GM10266 (cell line): Measurements from ENCODE around the gene TFIP11.
A peak's percentile ranks its signal among the peaks of the same experiment; 100 is the strongest.

Experiments used
- DNase-seq: peaks from one replicate; pipeline ENCODE4 v3.0.0; 2012; ENCODE audit errors: extremely low spot score
- TF ChIP-seq, protein P1 (sequence below): IDR thresholded peaks from 2 replicates; pipeline ENCODE4 v1.5.1; 2012; ENCODE audit warnings: mild to moderate bottlenecking, low read depth; ENCODE audit not compliant: control insufficient read depth, insufficient read depth; ENCODE audit errors: missing control alignments

TFIP11 gene

DNA sequence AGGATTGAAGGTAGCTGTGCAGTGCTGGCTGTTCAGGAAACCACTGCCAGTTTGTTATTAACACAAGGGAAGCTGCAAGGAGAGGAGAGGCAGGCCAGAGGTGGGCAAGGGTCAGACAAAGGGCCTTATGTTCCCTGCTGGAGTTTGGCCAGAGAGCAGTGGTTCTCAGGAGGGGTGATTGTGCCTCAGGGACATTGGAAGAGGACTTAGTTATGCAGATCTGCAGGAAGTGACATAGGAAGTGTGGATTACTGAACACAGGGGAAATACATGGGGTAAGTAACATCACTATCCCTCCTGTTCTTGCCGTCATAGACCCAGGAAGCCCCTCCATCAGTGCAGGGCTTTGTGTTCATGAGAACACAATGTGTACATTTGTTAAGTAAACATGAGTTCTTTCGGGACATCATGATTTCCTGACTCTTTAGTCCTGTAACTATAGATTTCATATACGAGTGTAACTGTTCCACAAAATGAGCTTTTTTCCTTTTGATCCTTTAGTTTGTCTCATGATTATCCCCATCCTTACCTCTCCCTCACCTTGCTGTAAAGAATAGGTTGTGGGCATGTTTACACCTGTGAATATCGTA lies 22.7 kb downstream of the TFIP11 start:
- TF ChIP-seq, protein P1, sequence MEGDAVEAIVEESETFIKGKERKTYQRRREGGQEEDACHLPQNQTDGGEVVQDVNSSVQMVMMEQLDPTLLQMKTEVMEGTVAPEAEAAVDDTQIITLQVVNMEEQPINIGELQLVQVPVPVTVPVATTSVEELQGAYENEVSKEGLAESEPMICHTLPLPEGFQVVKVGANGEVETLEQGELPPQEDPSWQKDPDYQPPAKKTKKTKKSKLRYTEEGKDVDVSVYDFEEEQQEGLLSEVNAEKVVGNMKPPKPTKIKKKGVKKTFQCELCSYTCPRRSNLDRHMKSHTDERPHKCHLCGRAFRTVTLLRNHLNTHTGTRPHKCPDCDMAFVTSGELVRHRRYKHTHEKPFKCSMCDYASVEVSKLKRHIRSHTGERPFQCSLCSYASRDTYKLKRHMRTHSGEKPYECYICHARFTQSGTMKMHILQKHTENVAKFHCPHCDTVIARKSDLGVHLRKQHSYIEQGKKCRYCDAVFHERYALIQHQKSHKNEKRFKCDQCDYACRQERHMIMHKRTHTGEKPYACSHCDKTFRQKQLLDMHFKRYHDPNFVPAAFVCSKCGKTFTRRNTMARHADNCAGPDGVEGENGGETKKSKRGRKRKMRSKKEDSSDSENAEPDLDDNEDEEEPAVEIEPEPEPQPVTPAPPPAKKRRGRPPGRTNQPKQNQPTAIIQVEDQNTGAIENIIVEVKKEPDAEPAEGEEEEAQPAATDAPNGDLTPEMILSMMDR, result no peak
- DNase-seq, result no peak

DNA sequence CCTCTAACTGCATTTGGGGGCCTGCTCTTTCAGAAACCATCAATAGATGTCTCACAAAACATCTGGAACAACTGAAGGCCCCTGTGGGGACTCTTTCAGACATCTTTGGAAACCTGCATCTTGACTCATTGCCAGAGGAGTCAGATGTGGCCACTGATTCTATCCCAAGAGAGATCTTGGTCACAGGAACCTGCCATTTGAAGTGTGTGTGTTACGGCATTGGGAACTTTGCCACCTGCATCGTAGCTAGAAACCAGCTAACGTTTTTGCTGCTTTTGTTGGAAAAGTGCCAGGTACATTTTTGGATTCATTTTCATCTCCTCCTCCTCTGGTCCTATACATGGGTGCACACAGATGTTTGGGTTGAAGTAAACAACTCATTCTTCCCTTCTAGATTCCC lies 24.3 kb downstream of the TFIP11 start:
- TF ChIP-seq, protein P1, result no peak
- DNase-seq, result no peak

DNA sequence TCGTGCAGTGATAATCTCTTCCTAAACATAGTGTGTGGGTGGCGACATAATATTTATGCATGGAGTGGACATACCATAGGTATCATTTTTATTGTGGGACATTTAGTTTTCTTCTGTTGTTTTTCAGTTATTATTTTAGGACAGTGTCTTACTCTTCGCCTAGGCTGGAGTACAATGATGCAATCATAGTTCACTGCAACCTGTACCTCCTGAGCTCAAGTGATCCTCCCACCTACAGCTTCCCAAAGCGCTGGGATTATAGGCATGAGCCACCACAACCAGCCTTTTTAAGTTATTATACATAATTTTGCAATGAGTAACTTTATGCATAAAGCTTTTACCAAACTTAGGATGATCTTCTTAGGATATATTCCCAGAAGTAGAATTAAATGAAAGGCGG lies 25.9 kb downstream of the TFIP11 start:
- DNase-seq, result no peak
- TF ChIP-seq, protein P1, result no peak

DNA sequence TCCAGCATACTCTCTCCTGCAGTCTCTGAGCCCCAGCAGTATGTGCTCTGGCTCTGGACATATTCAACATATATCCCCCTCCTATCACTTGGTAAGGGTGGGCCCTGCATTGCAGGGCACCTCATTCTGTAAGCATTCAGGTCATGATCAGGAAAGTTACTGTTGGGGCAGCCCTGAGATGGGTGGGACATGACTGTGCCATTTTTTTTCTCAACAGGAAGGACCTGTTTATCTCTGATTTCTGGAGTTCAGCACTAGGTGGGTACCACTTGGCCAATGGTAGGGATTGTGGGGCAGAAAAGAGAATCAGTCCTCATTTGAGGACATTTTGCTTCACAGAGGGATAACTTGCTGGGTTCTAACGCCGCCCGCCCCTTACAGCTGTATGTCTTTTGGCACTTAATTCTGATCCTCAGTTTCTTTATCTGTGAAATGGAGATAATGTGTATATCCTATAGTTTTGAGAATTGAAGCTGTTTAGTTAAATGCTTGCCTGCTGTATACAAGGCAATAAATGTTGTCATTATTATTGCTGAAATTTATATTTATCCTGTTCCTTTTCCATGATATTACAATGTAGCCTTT lies 26.4 kb downstream of the TFIP11 start:
- TF ChIP-seq, protein P1, result no peak
- DNase-seq, result no peak

DNA sequence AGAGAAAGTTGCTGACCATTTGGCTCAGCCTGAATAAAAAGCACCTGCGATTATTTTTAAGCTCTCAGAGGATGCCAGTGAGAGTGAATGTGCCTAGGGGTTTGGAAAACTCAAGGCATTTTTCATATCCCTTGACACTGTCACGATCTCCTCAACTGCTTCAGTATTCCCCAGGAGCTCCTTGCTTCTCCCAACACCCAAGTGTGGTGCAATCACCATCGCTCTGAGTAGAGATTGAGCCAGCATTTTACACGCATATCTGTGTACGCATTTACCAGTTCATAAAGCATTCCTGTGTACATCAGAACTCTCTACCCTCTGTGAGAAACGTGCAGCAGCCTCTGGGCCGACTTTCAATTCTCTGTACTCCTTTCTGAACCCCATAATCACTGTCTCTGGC lies 27.3 kb downstream of the TFIP11 start:
- TF ChIP-seq, protein P1, result no peak
- no peak for DNase-seq

DNA sequence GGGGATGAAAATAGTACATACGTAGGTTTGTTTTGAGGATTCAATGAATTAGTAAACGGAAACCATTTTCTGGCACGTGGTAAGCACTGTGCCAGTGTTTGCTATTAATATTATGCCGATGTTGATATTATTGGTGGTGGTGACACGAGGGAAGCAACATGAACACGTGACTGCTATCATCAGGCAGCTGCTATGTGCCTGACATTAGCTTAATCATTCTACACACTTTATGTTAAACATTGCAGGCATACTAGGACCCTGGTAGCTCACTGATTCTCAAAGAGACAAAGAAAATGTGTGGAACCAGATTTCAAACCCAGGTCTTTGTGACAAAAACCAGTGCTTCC lies 27.9 kb downstream of the TFIP11 start:
- TF ChIP-seq, protein P1, result no peak
- no peak for DNase-seq

DNA sequence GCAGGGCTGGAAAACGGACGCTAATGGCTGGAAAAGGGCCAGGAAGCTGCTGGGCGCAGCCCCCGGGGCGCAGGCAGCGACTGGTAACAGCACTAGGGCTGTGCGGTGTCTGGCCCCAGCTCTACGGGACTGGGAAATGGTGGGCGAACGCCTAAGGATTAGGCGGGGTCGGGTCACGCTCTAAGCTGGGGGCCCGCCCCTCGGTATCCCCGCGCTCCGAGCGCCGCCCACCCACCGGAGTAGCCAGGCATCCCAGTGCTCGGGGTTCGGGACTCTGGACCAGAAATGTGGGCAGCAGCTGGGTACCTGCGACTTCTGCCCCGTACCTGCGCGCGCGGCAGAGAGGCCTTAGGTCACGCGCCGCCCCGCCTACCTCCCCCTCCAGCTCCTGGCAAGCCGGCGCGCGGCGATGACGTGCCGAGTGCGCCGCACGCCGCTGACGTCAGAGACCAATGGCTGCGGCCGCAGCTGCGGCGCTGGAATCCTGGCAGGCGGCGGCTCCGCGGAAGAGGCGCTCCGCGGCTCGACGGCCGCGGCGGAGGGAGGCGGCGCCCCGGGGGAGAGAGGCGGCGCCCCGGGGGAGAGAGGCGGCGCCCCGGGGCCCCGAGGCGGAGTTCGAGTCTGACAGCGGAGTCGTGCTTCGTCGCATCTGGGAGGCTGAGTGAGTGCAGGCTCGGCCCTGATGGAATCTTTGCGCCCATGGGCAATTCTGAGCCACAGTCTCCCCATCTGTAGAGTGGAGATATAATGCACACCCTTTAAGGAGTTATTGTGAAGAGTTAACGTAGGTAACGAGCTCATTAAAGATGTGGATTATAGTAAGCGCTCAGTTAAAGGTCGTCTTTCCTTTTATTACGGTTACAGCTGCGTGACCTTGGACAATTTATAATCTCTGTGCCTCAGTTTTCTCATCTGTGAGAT lies 28.6 kb downstream of the TFIP11 start, which contains the start of the genes HPS4 and SRRD:
Gene HPS4, minus strand, starts transcription at position 345 of the 921 bp plus-strand sequence. CDS start 2,021 bp downstream, outside the sequence.
Gene SRRD, plus strand, starts transcription at position 439 of the 921 bp plus-strand sequence. Its CDS starts 14 bp downstream, at position 453.
- TF ChIP-seq, protein P1, result no peak
- DNase-seq, result peak; percentile 90
